ENCODE data around the gene RPGRIP1. TPM values are rescaled to one million over a fixed set of nuclear protein-coding genes. Genes with fewer than 3 reads are reported as not detected.

Gene RPGRIP1
- total and polyA plus RNA-seq, 2 of the 4 experiments (the other 2 are of a cell fraction): not detected

GRCh38 chr14:21298358-21298757 is 18.5 kb downstream of the RPGRIP1 start:
- H4K91ac ChIP-seq (ENCODE audit: insufficient read depth, low read depth, low read length): no peak overlapping the region
- H2AK9ac ChIP-seq (replicated peaks; ENCODE audit: low read depth, low read length, poor library complexity): no peak overlapping the region
- 82% methylated on average over 7 of the region's 12 CpGs; no CpG with 5 or more reads in 1 of the 2 experiments for WGBS, 2 experiments (ENCODE audit: extremely low coverage in 2 of 2, insufficient read length in 1 of 2)
- H2AK5ac ChIP-seq (ENCODE audit: low read depth, low read length): no peak overlapping the region
- H3K4me2 ChIP-seq (ENCODE audit: low read depth, low read length): no peak overlapping the region
- no peak for ATAC-seq (ENCODE audit: low read depth)
- dilution Hi-C loops (cut with HindIII; ENCODE audit: low sequenced_read_pairs, unreplicated experiment): no loop called here
- H3K4ac ChIP-seq (ENCODE audit: low read depth, low read length): no peak overlapping the region
- H3K18ac ChIP-seq (ENCODE audit: low read depth, low read length): no peak overlapping the region
- H3K9me3 ChIP-seq (ENCODE audit: control insufficient read depth, insufficient read depth, low read length): no peaks in the 10 kb centered on the region
- H3K9ac ChIP-seq (ENCODE audit: low read depth, low read length): no peak overlapping the region
- POLR2A ChIA-PET (ENCODE audit: unreplicated experiment): no interaction called here
- BruUV-seq (replicated peaks): no TSS peak
- no peak for TF ChIP-seq FOS (IDR thresholded peaks at IDR 0.05; ENCODE audit: low read depth, low read length)
- TF ChIP-seq RAD21 (IDR thresholded peaks at IDR 0.05; ENCODE audit: low read length): no peak
- no peak for TF ChIP-seq ELK1 (IDR thresholded peaks at IDR 0.05; ENCODE audit: borderline replicate concordance, low read depth, low read length)
- TF ChIP-seq MAFK (IDR thresholded peaks at IDR 0.05; ENCODE audit: low read depth, low read length): no peak
- H3K4me3 ChIP-seq (ENCODE audit: insufficient read depth, low read depth, low read length): no peak overlapping the region
- no peak overlapping the region for H3K14ac ChIP-seq (replicated peaks; ENCODE audit: low read depth, low read length)
- H3K4me1 ChIP-seq (ENCODE audit: control insufficient read depth, insufficient read depth, low read length): no peaks in the 10 kb centered on the region
- H4K20me1 ChIP-seq (ENCODE audit: insufficient read depth, low read length): no peaks in the 10 kb centered on the region
- no peak overlapping the region for H4K8ac ChIP-seq (ENCODE audit: low read depth in 2 of 2, low read length in 2 of 2)
- no peaks in the 10 kb centered on the region for H3K79me1 ChIP-seq (ENCODE audit: low read depth in 1 of 2, low read length in 2 of 2)
- H3K23ac ChIP-seq (ENCODE audit: low read depth, low read length): no peak overlapping the region
- in situ Hi-C loops (cut with MboI; ENCODE audit: low sequenced_read_pairs): no loop called here
- H3K27ac ChIP-seq (ENCODE audit: insufficient read depth, low read length): no peak overlapping the region
- no peak overlapping the region for H2BK20ac ChIP-seq (ENCODE audit: low read depth, low read length)
- H2AFZ ChIP-seq (replicated peaks; ENCODE audit: low read length, poor library complexity): no peak overlapping the region
- H2BK15ac ChIP-seq (ENCODE audit: low read depth, low read length): no peak overlapping the region
- no peaks in the 10 kb centered on the region for H3K36me3 ChIP-seq (ENCODE audit: control insufficient read depth, insufficient read depth, low read length)
- H3K27me3 ChIP-seq (ENCODE audit: control insufficient read depth, insufficient read depth, low read length): peaks cover 18% of the 10 kb centered on the region
- no peak overlapping the region for H2BK5ac ChIP-seq (ENCODE audit: low read depth, low read length, poor library complexity, severe bottlenecking)
- DNase-seq: no peak
- no peak overlapping the region for H2BK120ac ChIP-seq (ENCODE audit: low read depth, low read length)
- CTCF ChIA-PET: interaction anchor here (0.5 to 1.5 kb wide), 2 partner anchors 12 to 28 kb away, joined by 5 read pairs; no protein-coding TSS in a partner anchor
- no peaks in the 10 kb centered on the region for H3K9me1 ChIP-seq (ENCODE audit: insufficient read depth, low read length)
- intact Hi-C loops (cut with micrococcal nuclease): no loop called here
- no peak overlapping the region for H4K5ac ChIP-seq (ENCODE audit: low read depth, low read length)
- no peak overlapping the region for H3K56ac ChIP-seq (ENCODE audit: extremely low read depth, insufficient read depth, low read length)

Measured in IMR-90 (cell line).